ENCODE results near the gene NUP188. TPM values are rescaled to one million over a fixed set of nuclear protein-coding genes. Genes with fewer than 3 reads are reported as not detected.

NUP188 gene
- total RNA-seq, 1 donor from 2014 or later, result 49.6 TPM

- DNase-seq, result no peak
- TF ChIP-seq CTCF (IDR thresholded peaks at IDR 0.05), result no peak
- no peak overlapping the region for H3K27ac ChIP-seq
- no peaks in the 10 kb centered on the region for H3K4me1 ChIP-seq
- H3K36me3 ChIP-seq, result peaks cover 95% of the 10 kb centered on the region
- intact Hi-C loops (cut with DNase I), result no loop called here
- H3K27me3 ChIP-seq, result no peaks in the 10 kb centered on the region
- no peak overlapping the region for H3K4me3 ChIP-seq
- ATAC-seq, result peak; percentile 43
- no peaks in the 10 kb centered on the region for H3K9me3 ChIP-seq
These were observed 45.5 kb downstream of the NUP188 start for GRCh38 chr9:128992995-128993394.

GRCh38 chr9:128995791-128996190 lies 48.3 kb downstream of the NUP188 start:
- no peak for ATAC-seq
- TF ChIP-seq CTCF (IDR thresholded peaks at IDR 0.05), result no peak
- H3K36me3 ChIP-seq, result peaks cover 96% of the 10 kb centered on the region
- peak; percentile 6 for DNase-seq
- H3K9me3 ChIP-seq, result no peaks in the 10 kb centered on the region
- no peak overlapping the region for H3K4me3 ChIP-seq
- no peak overlapping the region for H3K27ac ChIP-seq
- H3K27me3 ChIP-seq, result no peaks in the 10 kb centered on the region
- intact Hi-C loops (cut with DNase I), result no loop called here
- H3K4me1 ChIP-seq, result no peaks in the 10 kb centered on the region

- no peak for TF ChIP-seq CTCF (IDR thresholded peaks at IDR 0.05)
- intact Hi-C loops (cut with DNase I), result no loop called here
- H3K4me1 ChIP-seq, result no peaks in the 10 kb centered on the region
- no peak for DNase-seq
- H3K9me3 ChIP-seq, result no peaks in the 10 kb centered on the region
- no peak overlapping the region for H3K27ac ChIP-seq
- no peaks in the 10 kb centered on the region for H3K27me3 ChIP-seq
- peaks cover 100% of the 10 kb centered on the region for H3K36me3 ChIP-seq
- no peak overlapping the region for H3K4me3 ChIP-seq
- ATAC-seq, result no peak
These were observed 51.0 kb downstream of the NUP188 start for GRCh38 chr9:128998462-128998861.

GRCh38 chr9:128999581-129000206 lies 52.2 kb downstream of the NUP188 start:
- no peaks in the 10 kb centered on the region for H3K27me3 ChIP-seq
- H3K36me3 ChIP-seq, result peaks cover 88% of the 10 kb centered on the region
- no peak for ATAC-seq
- H3K4me1 ChIP-seq, result no peaks in the 10 kb centered on the region
- TF ChIP-seq CTCF (IDR thresholded peaks at IDR 0.05), result no peak
- no peak for DNase-seq
- H3K4me3 ChIP-seq, result no peak overlapping the region
- no peak overlapping the region for H3K27ac ChIP-seq
- H3K9me3 ChIP-seq, result no peaks in the 10 kb centered on the region
- intact Hi-C loops (cut with DNase I), result no loop called here

GRCh38 chr9:129001504-129002325 lies 54.2 kb downstream of the NUP188 start:
- H3K27me3 ChIP-seq, result no peaks in the 10 kb centered on the region
- no peak overlapping the region for H3K4me3 ChIP-seq
- DNase-seq (no peak), ATAC-seq (no peak)
- H3K9me3 ChIP-seq, result no peaks in the 10 kb centered on the region
- H3K36me3 ChIP-seq, result peaks cover 88% of the 10 kb centered on the region
- H3K27ac ChIP-seq, result no peak overlapping the region
- no peaks in the 10 kb centered on the region for H3K4me1 ChIP-seq
- intact Hi-C loops (cut with DNase I), result no loop called here
- TF ChIP-seq CTCF (IDR thresholded peaks at IDR 0.05), result no peak
